Neural progenitor cell (in vitro differentiated cells): ENCODE results near the gene SLC37A1.

ENCODE experiments used
- CTCF ChIP-seq: fragments of 200-600 bp; sonication (generic); IDR thresholded peaks from 2 replicates; pipeline ENCODE4 v1.5.1; 2017; ENCODE audit warnings: antibody characterized with exemption, mild to moderate bottlenecking
- EZH2phosphoT487 ChIP-seq: fragments of 200-600 bp; sonication (generic); IDR thresholded peaks from 2 replicates; pipeline ENCODE4 v1.6.1; 2017; ENCODE audit warnings: antibody characterized with exemption

GRCh38 chr21:42471206-42471605 lies 42.4 kb upstream of the SLC37A1 start:
- TF ChIP-seq CTCF: no peak
- no peak for TF ChIP-seq EZH2phosphoT487
